HG02943 (cell line): ENCODE data around the gene DYNLL1.

ENCODE experiments used
- ATAC-seq: cut with Tn5 transposase; IDR thresholded peaks from one replicate; pipeline ENCODE4 v1.9.1; 2021; ENCODE audit warnings: mild to moderate bottlenecking, low read depth, moderate library complexity; ENCODE audit not compliant: unreplicated experiment

DYNLL1 gene

GRCh38 chr12:120546050-120546386 lies 50.1 kb downstream of the DYNLL1 start:
- no peak for ATAC-seq
